AG04450 (cell line): ENCODE results near the gene B4GALT2. TPM values are rescaled to one million over a fixed set of nuclear protein-coding genes. Genes with fewer than 3 reads are reported as not detected.
A peak's percentile ranks its signal among the peaks of the same experiment; 100 is the strongest.

Experiments used
- CTCF ChIA-PET: fragments of 300-600, 350-600 bp; formaldehyde crosslinking; extraction: SDS; loops from one replicate; lab custom pipeline; 2022; ENCODE audit warnings: antibody characterized with exemption, inconsistent platforms; lab: Charles Lee
- POLR2A ChIA-PET: fragments of 350-600 bp; formaldehyde crosslinking; extraction: SDS; loops from one replicate; lab custom pipeline; 2021; ENCODE audit warnings: antibody characterized with exemption, inconsistent platforms; lab: Yijun Ruan, JAX
- DNase-seq: peaks from one replicate; pipeline ENCODE4 v3.0.0-alpha.2; 2011; ENCODE audit warnings: low read depth, low spot score
- H3K27ac ChIP-seq: one replicate; pipeline ENCODE4 v1.5.1; 2012; ENCODE audit warnings: low read depth, low read length, control low read depth
- H3K27me3 ChIP-seq: one replicate; pipeline ENCODE4 v1.6.0; 2012; ENCODE audit warnings: low read length; ENCODE audit not compliant: control insufficient read depth, insufficient read depth
- H3K4me3 ChIP-seq: 2 replicates; pipeline ENCODE4 v1.5.1; 2011; ENCODE audit warnings: mild to moderate bottlenecking, low read depth, low read length, control low read depth
- H3K9me3 ChIP-seq: 2 replicates; pipeline ENCODE4 v1.5.1; 2012; ENCODE audit warnings: low read length; ENCODE audit not compliant: control insufficient read depth, insufficient read depth
- polyA plus RNA-seq: library from polyadenylated mRNA; depleted of rRNA; stranded (reverse); fragments of >200 nt; gene quantifications from 2 replicates; pipeline ENCODE4 v1.2.3, GENCODE V29; 2011
- TF ChIP-seq, protein P1 (sequence below): IDR thresholded peaks from 2 replicates; pipeline ENCODE4 v1.5.1; 2011; ENCODE audit warnings: low read depth, low read length, control low read depth, inconsistent platforms

B4GALT2 gene
- polyA plus RNA-seq, 1 experiment = 39.0 TPM

DNA sequence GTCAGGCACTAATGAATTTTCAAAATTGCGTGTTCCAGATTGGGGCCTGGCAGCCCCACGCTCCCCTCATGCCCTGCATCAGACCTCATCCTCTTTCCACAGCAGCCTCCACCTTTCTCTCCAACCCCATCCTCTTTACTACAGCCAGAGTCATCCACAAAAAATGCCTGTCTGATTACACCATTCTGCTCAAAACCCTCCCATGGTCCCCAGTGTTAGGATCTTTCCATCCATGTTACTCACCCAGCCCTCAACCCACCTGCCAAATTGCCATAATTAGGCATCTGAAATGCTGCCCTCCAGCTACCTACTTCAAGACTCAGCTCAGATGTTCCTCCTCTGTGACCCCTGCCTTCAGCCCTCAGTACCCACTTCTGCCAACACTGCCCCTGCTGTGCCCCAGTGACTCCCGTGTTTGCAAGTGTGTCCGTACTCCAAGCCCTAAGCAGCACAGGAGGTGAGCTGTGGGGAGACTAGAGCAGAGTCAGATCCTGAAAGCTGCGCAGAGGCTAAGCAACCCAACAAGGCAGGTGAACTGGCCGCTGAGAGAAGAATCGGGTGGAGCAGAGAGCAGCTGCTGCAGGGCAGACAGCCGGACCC, 46.1 kb upstream of the B4GALT2 start:
- no peak overlapping the region for H3K27ac ChIP-seq
- CTCF ChIA-PET = interaction anchor here (0.6 to 6.8 kb wide), 5 partner anchors 13 to 975 kb away, joined by 3 to 438 read pairs (median 10); partner anchors contain the start of gene IPO13

DNA sequence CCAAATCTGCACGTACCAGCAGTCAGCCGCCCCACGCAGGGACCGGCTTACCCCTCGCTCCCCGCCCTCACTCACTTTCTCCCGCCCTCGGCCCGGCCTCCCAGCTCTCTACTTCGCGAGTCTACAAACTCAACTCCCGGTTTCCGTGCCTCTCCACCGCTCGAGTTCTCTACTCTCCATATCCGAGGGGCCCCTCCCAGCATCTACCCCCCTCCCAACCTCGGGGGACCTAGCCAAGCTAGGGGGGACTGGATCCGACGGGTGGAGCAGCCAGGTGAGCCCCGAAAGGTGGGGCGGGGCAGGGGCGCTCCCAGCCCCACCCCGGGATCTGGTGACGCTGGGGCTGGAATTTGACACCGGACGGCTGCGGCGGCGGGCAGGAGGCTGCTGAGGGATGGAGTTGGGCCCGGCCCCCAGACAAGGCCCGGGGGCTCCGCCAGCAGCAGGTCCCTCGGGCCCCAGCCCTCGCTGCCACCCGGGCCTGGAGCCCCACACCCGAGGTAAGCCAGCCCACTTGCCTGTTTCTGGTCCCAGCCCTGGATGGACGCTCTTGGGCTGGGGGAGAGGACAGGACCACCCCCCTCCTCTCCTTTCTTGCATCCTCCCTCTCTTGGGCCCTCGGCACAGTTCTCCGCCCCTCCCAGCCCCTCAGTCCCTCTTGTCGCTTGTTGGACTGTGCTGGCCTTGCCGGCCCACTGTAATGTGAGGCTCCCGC, 45.5 kb upstream of the B4GALT2 start, which contains the start of gene ARTN:
ARTN (plus strand) TSS at position 416 of the 715 bp plus-strand sequence. CDS start 1,856 bp downstream, outside the sequence.
- ChIA-PET CTCF (interaction anchor here (0.6 to 6.8 kb wide), 22 partner anchors 10 to 974 kb away, joined by 3 to 438 read pairs (median 10); partner anchors contain the start of genes DPH2, IPO13, KDM4A and ST3GAL3), POLR2A (interaction anchor here (0.6 to 2.2 kb wide), 3 partner anchors 10 to 170 kb away, joined by 4 to 21 read pairs (median 5); no protein-coding TSS in a partner anchor)
- Histone ChIP-seq H3K9me3 (peaks cover 12% of the 10 kb centered on the region), H3K27me3 (no peaks in the 10 kb centered on the region), H3K4me3 (peak within 1 kb of the TSS; percentile 49), H3K27ac (no peak within 1 kb of the TSS)
- TF ChIP-seq, protein P1, sequence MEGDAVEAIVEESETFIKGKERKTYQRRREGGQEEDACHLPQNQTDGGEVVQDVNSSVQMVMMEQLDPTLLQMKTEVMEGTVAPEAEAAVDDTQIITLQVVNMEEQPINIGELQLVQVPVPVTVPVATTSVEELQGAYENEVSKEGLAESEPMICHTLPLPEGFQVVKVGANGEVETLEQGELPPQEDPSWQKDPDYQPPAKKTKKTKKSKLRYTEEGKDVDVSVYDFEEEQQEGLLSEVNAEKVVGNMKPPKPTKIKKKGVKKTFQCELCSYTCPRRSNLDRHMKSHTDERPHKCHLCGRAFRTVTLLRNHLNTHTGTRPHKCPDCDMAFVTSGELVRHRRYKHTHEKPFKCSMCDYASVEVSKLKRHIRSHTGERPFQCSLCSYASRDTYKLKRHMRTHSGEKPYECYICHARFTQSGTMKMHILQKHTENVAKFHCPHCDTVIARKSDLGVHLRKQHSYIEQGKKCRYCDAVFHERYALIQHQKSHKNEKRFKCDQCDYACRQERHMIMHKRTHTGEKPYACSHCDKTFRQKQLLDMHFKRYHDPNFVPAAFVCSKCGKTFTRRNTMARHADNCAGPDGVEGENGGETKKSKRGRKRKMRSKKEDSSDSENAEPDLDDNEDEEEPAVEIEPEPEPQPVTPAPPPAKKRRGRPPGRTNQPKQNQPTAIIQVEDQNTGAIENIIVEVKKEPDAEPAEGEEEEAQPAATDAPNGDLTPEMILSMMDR = no peak
- no peak for DNase-seq

More for the DNA sequence above, 46.1 kb upstream of the B4GALT2 start:
- DNase-seq = no peak
- TF ChIP-seq, protein P1 = no peak
- H3K27me3 ChIP-seq = no peaks in the 10 kb centered on the region
- POLR2A ChIA-PET = interaction anchor here (0.6 kb wide), 2 partner anchors 11 to 75 kb away, joined by 4 to 5 read pairs; no protein-coding TSS in a partner anchor
- peaks cover 12% of the 10 kb centered on the region for H3K9me3 ChIP-seq
- H3K4me3 ChIP-seq = peak overlapping the region; percentile 49

DNA sequence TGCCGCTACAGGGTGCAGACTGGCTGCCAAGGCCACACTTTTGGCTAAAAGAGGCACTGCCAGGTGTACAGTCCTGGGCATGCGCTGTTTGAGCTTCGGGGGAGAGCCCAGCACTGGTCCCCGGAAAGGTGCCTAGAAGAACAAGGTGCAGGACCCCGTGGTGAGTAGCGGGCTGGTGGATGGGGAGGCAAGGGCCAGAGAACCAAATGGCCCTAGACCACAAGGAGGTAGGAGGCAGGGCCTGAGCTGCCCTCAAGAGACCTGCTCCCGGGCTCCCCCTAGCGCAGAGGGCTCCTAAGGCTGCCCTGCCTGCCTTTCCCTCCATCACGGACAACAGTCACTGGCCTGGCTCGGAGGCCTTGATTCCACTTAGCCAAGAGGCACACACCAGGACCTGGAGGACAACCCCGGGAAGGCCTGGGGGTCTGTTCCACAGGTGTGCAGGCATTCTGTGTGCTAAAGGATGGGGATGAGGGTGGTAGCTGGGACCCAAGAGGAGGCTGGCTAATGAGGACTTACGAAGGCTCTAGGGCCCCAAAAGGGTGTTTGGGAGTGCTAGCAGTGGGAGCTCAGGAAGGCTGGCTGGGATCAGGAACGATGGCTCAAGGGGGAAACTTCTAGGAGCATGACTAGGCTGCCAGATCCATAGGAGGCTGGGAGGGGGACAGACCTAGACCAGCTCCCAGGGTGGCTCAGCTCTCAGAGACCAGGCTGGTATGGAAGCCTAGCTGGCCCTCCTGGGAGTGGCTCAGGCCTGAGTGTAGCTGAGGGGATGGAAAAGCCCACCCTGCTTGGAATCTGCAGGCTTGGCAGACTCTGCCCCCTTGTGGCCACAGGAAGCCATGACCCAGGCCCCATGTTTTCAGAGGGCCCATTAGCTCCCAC, 44.7 kb upstream of the B4GALT2 start:
- no peak overlapping the region for H3K27ac ChIP-seq
- no peak overlapping the region for H3K4me3 ChIP-seq
- ChIA-PET CTCF (interaction anchor here (0.7 to 6.8 kb wide), 70 partner anchors 8 to 707 kb away, joined by 3 to 438 read pairs (median 5); partner anchors contain the start of genes DPH2, IPO13, KDM4A and PTPRF), POLR2A (interaction anchor here (0.6 to 2.2 kb wide), 5 partner anchors 11 to 284 kb away, joined by 3 to 21 read pairs (median 3); partner anchors contain the start of gene KDM4A)
- H3K9me3 ChIP-seq = peaks cover 11% of the 10 kb centered on the region
- no peaks in the 10 kb centered on the region for H3K27me3 ChIP-seq
- no peak for DNase-seq
- TF ChIP-seq, protein P1 = peak; percentile 90

DNA sequence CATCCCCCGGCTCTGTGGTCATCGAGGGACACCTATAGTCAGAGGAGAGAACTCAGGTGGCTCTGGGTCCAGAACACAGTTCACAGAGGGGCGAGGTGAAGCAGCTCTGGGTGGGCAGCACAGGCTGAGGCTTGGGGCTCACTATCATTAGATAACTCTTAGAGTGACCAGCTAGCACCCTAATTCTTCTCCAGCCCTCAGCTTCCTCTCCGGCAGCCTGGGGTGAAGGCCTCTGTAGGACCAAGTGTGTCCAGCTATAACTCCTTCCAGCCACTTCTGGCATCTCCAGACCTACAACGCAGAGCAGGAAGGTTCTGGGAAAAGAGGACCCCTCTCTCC, 44.1 kb upstream of the B4GALT2 start:
- Histone ChIP-seq H3K27me3 (no peaks in the 10 kb centered on the region), H3K9me3 (peaks cover 5% of the 10 kb centered on the region)
- POLR2A ChIA-PET = interaction anchor here (0.6 to 2.2 kb wide), 5 partner anchors 11 to 285 kb away, joined by 3 to 21 read pairs (median 3); partner anchors contain the start of gene KDM4A

More for the DNA sequence above, 44.1 kb upstream of the B4GALT2 start:
- H3K27ac ChIP-seq = no peak overlapping the region
- H3K4me3 ChIP-seq = no peak overlapping the region
- CTCF ChIA-PET = interaction anchor here (0.7 to 6.8 kb wide), 71 partner anchors 9 to 708 kb away, joined by 3 to 438 read pairs (median 5); partner anchors contain the start of genes DPH2, IPO13, KDM4A and PTPRF
- DNase-seq = no peak
- TF ChIP-seq, protein P1 = no peak
